KG1 (cell line): ENCODE measurements around the gene MAD1L1.

Experiments used
- DNase-seq: peaks from one replicate; lab custom pipeline; 2025; lab: John Stamatoyannopoulos, UW

The MAD1L1 gene

GRCh38 chr7:1910081-1910685 lies 322.6 kb downstream of the MAD1L1 start:
- no peak for DNase-seq

- no peak for DNase-seq
Measured at GRCh38 chr7:1909476-1909875, 323.3 kb downstream of the MAD1L1 start.

DNA sequence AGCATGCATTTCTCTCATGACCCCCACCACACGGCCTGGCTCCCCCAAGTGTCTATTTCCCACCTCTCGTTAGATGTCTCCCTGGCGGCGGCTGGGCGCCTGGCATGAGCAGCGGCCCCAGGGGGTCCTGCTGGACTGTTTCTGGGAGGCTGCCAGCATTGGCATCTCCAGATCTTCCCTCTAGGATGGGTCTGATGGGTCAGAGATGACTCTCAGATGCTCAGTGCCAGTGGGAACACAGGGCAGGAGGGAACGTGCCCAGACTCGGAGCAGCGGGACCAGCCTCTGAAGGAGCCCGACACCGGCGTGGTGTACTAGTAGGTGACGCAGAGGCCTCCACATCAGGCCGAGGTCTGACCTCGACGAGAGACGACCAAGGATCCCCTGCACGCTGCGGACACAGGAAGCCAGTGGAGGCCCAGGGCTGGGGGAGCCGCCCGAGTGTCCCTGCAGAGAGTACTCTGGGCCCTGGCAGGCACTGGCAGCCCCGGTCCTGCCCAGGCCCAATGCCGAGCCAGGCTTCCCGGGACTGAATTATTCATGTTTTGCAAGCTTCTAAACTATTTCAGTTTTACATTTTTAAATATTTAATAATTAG lies 323.8 kb downstream of the MAD1L1 start:
- no peak for DNase-seq

- DNase-seq: no peak
Measured at GRCh38 chr7:1907751-1908365, 324.9 kb downstream of the MAD1L1 start.

DNA sequence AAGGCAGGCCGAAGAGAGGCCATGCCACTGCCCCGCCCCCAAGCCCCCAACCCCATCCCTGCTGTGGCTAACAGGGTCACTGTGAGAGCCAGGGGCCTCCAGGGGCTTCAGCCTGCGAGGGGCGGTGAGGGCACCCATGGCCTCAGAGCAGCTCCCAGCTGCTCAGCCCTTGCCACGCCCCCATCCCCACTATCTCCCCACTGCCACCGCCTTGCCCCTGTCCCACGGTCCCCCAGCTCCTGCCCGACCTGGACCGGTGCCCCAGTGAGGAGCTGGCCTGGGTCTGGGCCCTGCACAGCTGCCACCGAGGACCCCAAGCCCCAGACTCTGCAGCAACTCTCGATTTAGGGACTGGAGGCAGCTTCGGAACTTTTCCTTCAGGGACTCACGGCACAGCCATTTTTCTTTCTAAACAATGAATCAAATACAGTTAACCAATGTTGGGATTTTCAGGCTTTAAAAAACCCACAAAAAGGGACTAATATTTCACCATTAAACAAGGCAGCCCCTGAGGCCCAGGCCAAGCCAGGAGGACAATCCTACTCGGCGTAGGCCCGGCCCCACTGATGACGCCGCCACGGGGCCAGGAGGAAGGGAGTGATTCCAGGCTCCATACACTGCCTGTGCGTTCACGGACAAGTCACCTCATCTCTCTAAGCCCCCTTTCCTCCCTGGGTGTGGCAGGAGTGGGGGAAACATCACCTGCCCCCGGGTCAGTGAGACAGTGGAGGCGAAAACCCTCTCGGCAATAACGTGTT lies 325.6 kb downstream of the MAD1L1 start:
- DNase-seq: no peak

DNA sequence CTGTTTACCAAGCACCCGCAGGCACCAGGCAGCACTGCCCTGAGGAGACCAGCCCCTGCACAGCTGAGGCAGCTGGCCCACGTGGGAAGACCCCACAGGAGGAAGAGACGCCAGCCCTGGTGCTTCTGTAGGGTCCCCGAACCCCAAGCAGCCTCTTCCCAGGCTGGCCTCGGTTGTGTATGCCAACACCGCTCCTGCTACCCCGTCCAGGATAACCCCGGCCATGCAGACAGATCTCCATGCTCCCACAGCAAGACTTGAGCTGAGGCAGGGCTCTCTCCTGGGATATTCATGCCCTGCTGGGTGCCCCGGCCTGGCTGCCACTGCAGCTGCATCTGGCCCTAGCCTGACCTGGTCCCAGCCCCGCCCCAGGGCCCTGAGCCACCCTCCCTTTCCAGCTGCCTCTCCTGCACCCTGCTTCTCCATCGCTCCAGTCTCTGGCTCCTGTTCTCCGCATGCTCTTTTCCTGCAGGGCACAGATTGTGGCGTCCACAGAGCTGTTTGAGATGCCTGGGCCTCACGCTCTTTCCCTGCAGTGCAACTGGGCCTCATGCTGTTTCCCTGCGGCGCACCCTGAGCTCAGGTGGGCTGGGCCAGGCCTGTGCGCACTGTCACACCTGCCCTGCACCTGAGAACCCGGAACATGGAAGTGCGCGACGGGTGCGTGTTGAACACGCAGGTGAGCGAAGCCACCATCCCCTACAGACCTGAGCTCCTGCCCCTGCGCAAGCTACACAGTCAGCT lies 326.5 kb downstream of the MAD1L1 start:
- DNase-seq: no peak

- DNase-seq: no peak
Measured at GRCh38 chr7:1902231-1902855, 330.4 kb downstream of the MAD1L1 start.

- no peak for DNase-seq
Measured at GRCh38 chr7:1901431-1902210, 331.1 kb downstream of the MAD1L1 start.

DNA sequence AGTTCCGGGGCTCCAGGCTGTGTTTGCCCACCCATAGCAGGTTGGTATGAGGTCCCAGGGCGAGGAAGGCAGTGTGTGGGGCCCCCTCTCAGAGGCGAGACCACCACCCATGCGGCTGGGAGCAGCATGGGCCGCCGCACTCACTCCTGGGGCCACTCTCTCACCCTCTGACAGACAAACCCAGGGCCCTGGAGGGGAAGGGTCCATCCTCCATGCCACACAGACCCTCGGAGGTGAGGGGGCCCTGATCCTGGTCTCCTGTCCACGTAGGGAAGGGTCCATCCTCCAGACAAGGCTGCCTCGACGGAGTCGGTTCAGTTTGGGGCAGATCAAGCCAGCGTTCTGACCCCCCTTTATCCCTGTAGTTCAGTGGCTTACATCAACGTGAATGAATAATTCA lies 331.9 kb downstream of the MAD1L1 start:
- no peak for DNase-seq

DNA sequence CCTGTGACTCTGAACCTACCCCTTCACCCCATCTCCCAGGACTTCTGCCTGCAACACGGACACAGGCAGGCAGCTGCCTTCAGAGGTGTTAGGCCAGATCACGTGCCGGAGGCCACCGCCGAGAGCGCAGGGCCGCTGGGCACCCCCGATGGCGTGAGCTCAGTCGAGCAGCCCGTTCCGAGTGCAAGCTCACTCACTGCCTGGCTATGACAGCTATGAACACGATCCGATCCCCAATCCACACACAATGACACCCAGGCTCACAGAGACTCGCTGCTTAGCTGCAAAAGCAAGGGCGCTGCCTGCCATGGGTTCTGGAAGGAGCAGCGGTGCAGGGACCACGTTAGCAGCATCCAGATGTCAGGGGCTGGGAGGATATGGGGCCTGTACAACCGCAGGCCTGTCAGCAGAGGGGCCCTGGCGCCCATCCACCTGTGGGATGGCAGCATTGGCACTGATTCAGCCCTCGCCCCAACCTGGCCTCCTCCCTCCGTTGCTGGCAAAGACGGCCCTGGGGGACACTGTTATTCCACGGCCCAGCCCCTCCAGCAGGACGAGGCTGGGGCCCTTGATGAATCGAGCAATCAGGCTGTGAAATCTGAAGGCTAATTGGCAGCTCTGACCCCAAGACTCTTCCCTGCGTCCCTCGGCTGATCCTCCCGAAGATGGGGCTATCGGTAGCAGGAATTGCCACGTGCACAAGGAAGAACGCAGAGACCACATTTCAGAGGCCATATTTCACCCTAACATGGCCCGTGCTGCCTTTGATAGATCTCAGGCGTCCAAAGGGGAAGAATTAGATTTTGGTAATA lies 332.6 kb downstream of the MAD1L1 start:
- DNase-seq: no peak

DNA sequence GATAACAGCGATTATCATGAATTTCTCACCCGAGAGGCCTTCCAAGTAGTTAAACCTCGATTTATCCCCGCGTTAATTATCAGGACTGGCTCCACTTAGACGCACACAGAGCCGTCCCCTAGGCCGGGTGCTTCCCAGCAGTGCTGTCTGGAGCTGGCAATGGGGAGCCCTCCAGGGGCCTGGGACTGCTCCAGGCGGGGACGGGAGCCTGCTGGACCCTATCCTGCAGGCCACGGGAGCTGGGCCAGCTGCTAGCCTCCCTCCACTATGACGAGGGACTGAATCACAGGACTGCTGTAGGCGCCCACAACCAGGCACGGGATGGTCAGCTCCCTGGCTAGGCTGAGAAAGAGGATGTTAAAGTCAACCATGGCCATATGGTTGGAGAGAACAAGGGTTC lies 333.5 kb downstream of the MAD1L1 start:
- DNase-seq: no peak

DNA sequence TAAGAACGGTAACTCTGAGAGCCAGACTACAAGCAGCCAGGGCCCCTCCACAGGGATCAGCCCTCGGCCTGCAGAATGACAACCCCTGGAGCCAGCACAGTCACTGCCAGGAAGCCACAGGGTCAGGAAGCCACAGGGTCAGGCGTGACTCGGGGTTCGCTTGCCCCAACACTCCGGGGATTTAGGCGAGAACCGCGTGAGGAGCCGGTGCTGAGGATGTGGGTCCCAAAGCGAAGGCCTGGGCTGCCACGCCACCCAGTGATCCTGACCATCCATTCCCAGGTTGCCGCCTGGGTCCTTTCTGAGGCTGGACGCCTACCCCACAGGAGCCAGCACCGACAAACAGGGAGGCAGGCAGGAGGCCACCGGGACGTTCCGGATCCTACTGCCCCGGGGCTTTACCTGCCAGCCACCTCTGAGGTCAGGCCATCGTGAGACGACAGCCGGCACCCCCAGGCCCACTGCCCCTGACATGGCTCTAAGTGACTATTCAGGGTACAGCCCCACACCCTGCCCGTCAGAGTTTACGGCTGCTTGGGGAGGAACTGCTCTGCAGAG lies 334.0 kb downstream of the MAD1L1 start:
- DNase-seq: no peak

GRCh38 chr7:1897861-1898627 lies 334.7 kb downstream of the MAD1L1 start:
- no peak for DNase-seq

DNA sequence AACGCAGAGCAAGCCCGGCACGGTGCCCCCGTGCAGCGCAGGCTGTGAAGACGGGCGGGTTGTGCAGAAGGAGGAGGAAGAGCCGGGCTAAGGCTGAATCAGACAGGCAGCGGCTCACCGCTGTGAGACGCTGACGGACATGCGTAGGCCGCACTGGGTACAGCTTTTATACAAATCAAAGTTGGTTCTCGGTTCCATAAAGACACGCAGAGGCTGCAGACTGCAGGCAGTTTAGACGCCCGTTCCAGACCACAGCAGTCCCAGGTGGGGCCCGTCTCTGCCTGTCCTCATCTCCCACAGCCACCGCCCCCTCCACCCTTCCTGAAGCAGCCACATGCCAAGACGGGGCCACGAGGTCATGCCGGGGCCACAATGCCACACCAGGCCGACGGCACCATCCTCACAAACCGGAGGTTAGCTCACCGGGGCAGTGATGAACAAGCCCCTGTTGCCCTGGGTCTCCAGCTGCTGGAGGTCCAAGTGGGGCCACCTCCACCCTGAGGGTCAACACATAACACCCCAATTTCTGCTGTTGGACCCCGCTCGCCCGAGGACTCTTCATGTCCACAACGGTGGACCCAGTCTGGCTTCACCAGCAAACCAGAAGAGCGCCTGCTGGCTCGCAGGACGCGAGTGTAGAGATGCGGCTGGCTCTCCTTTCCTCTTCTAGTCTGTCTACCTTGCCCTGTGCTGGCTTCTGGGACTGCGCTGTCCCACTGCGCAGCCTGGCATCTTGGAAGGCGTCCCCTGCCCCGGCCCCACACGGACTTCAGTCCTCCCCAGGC lies 335.5 kb downstream of the MAD1L1 start:
- no peak for DNase-seq

DNA sequence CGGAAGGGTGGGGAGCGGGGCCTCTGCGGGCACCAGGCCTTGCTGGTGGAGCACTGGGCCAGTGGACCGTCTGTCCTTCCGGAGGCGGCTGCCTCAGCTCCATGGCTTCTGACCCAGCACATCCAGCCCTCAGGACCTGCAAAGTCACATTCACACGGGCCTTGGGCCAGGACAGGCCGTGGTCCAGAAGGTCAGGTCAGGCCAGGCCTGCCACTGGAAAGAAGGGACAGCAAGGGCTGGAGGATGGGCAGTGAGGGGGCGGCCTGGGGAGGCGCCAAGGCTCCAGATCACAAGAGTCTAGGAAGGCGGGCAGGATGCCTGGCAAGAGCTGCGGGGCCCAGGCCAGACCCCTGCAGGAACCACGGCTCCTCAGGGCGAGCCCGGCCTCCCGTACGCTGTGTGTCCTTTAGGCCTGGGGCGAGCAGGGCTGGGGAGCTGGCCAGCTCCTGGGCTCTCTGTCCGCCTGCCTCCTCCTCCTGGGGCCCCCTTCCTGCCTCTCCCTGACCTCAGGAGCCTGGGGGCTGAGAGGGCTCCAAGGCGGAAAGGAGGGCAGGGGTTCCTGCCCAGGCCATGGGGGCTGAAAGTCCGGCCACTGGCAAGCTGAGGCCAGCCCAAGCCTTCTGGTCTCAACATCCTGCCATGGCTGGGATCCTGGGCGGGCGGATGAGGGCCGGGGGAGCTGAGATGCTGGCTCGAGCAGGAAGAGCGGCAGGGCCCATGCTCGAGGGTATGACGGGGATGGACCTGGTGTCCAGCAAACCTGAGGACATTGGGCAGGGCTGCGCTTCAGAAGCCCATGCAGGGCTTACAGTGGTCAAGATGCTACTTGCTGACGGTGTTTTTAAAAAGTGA lies 336.9 kb downstream of the MAD1L1 start:
- no peak for DNase-seq

GRCh38 chr7:1894906-1895663 lies 337.7 kb downstream of the MAD1L1 start:
- DNase-seq: no peak
